ENCODE data around the gene HOXA6.

The HOXA6 gene

GRCh38 chr7:27147199-27148030 is at the start of gene HOXA6:
Gene HOXA6 (minus strand): TSS chr7:27147774. CDS start chr7:27147749, 25 bp downstream.
- H3K27me3 Mint-ChIP-seq (ENCODE audit: low read depth), result peaks cover 66% of the 10 kb centered on the region
- no peak within 1 kb of the TSS for H3K4me3 Mint-ChIP-seq
- H3K36me3 Mint-ChIP-seq (ENCODE audit: low read depth), result no peaks in the 10 kb centered on the region
- no peaks in the 10 kb centered on the region for H3K9me3 Mint-ChIP-seq
- peaks cover 9% of the 10 kb centered on the region for H3K4me1 Mint-ChIP-seq (ENCODE audit: low read depth)
- no peak within 1 kb of the TSS for H3K27ac Mint-ChIP-seq

GRCh38 chr7:27196287-27196767 is 48.8 kb upstream of the HOXA6 start:
- H3K27me3 Mint-ChIP-seq (ENCODE audit: low read depth), result peaks cover 79% of the 10 kb centered on the region
- peaks cover 10% of the 10 kb centered on the region for H3K4me1 Mint-ChIP-seq (ENCODE audit: low read depth)
- no peaks in the 10 kb centered on the region for H3K36me3 Mint-ChIP-seq (ENCODE audit: low read depth)
- no peak overlapping the region for H3K4me3 Mint-ChIP-seq
- no peaks in the 10 kb centered on the region for H3K9me3 Mint-ChIP-seq
- H3K27ac Mint-ChIP-seq, result no peak overlapping the region

GRCh38 chr7:27194686-27195379 is 47.3 kb upstream of the HOXA6 start:
- no peaks in the 10 kb centered on the region for H3K9me3 Mint-ChIP-seq
- H3K36me3 Mint-ChIP-seq (ENCODE audit: low read depth), result peaks cover 6% of the 10 kb centered on the region
- H3K27me3 Mint-ChIP-seq (ENCODE audit: low read depth), result peaks cover 83% of the 10 kb centered on the region
- H3K4me1 Mint-ChIP-seq (ENCODE audit: low read depth), result peaks cover 5% of the 10 kb centered on the region
- no peak overlapping the region for H3K4me3 Mint-ChIP-seq
- no peak overlapping the region for H3K27ac Mint-ChIP-seq

GRCh38 chr7:27194002-27194352 is 46.4 kb upstream of the HOXA6 start:
- H3K4me1 Mint-ChIP-seq (ENCODE audit: low read depth), result peaks cover 8% of the 10 kb centered on the region
- H3K4me3 Mint-ChIP-seq, result no peak overlapping the region
- peaks cover 89% of the 10 kb centered on the region for H3K27me3 Mint-ChIP-seq (ENCODE audit: low read depth)
- H3K9me3 Mint-ChIP-seq, result no peaks in the 10 kb centered on the region
- peaks cover 6% of the 10 kb centered on the region for H3K36me3 Mint-ChIP-seq (ENCODE audit: low read depth)
- no peak overlapping the region for H3K27ac Mint-ChIP-seq

- peaks cover 11% of the 10 kb centered on the region for H3K4me1 Mint-ChIP-seq (ENCODE audit: low read depth)
Observed at GRCh38 chr7:27193335-27194001, 45.9 kb upstream of the HOXA6 start.

GRCh38 chr7:27192546-27193334 is 45.2 kb upstream of the HOXA6 start:
- Mint-ChIP-seq H3K27ac (no peak overlapping the region), H3K27me3 (ENCODE audit: low read depth) (peaks cover 89% of the 10 kb centered on the region), H3K4me1 (ENCODE audit: low read depth) (peaks cover 10% of the 10 kb centered on the region), H3K4me3 (no peak overlapping the region), H3K36me3 (ENCODE audit: low read depth) (peaks cover 6% of the 10 kb centered on the region), H3K9me3 (no peaks in the 10 kb centered on the region)

More at GRCh38 chr7:27193335-27194001, 45.9 kb upstream of the HOXA6 start:
- H3K36me3 Mint-ChIP-seq (ENCODE audit: low read depth), result peaks cover 6% of the 10 kb centered on the region
- H3K9me3 Mint-ChIP-seq, result no peaks in the 10 kb centered on the region
- H3K27me3 Mint-ChIP-seq (ENCODE audit: low read depth), result peaks cover 89% of the 10 kb centered on the region
- H3K4me3 Mint-ChIP-seq, result no peak overlapping the region
- no peak overlapping the region for H3K27ac Mint-ChIP-seq

GRCh38 chr7:27191833-27192545 is 44.4 kb upstream of the HOXA6 start:
- Mint-ChIP-seq H3K27me3 (ENCODE audit: low read depth) (peaks cover 89% of the 10 kb centered on the region), H3K27ac (no peak overlapping the region), H3K4me3 (no peak overlapping the region), H3K4me1 (ENCODE audit: low read depth) (peaks cover 10% of the 10 kb centered on the region), H3K9me3 (no peaks in the 10 kb centered on the region), H3K36me3 (ENCODE audit: low read depth) (peaks cover 6% of the 10 kb centered on the region)

GRCh38 chr7:27191161-27191731 is 43.7 kb upstream of the HOXA6 start:
- H3K4me3 Mint-ChIP-seq, result no peak overlapping the region
- no peaks in the 10 kb centered on the region for H3K9me3 Mint-ChIP-seq
- peaks cover 89% of the 10 kb centered on the region for H3K27me3 Mint-ChIP-seq (ENCODE audit: low read depth)
- no peak overlapping the region for H3K27ac Mint-ChIP-seq
- H3K36me3 Mint-ChIP-seq (ENCODE audit: low read depth), result peaks cover 6% of the 10 kb centered on the region
- H3K4me1 Mint-ChIP-seq (ENCODE audit: low read depth), result peaks cover 13% of the 10 kb centered on the region

- peak overlapping the region; percentile 25 for H3K4me3 Mint-ChIP-seq
- H3K27ac Mint-ChIP-seq, result peak overlapping the region; percentile 33
- peaks cover 6% of the 10 kb centered on the region for H3K36me3 Mint-ChIP-seq (ENCODE audit: low read depth)
- peaks cover 19% of the 10 kb centered on the region for H3K4me1 Mint-ChIP-seq (ENCODE audit: low read depth)
- peaks cover 92% of the 10 kb centered on the region for H3K27me3 Mint-ChIP-seq (ENCODE audit: low read depth)
- no peaks in the 10 kb centered on the region for H3K9me3 Mint-ChIP-seq
Observed at GRCh38 chr7:27189997-27190748, 42.6 kb upstream of the HOXA6 start.

- Mint-ChIP-seq H3K27me3 (ENCODE audit: low read depth) (peaks cover 92% of the 10 kb centered on the region), H3K4me3 (no peak overlapping the region), H3K27ac (peak overlapping the region; percentile 33), H3K36me3 (ENCODE audit: low read depth) (peaks cover 10% of the 10 kb centered on the region), H3K4me1 (ENCODE audit: low read depth) (peaks cover 23% of the 10 kb centered on the region), H3K9me3 (no peaks in the 10 kb centered on the region)
Observed at GRCh38 chr7:27189295-27189996, 41.9 kb upstream of the HOXA6 start.

- peaks cover 88% of the 10 kb centered on the region for H3K27me3 Mint-ChIP-seq (ENCODE audit: low read depth)
- H3K4me3 Mint-ChIP-seq, result peak overlapping the region; percentile 42
- H3K27ac Mint-ChIP-seq, result peak overlapping the region; percentile 36
- peaks cover 10% of the 10 kb centered on the region for H3K36me3 Mint-ChIP-seq (ENCODE audit: low read depth)
- H3K9me3 Mint-ChIP-seq, result no peaks in the 10 kb centered on the region
- peaks cover 23% of the 10 kb centered on the region for H3K4me1 Mint-ChIP-seq (ENCODE audit: low read depth)
Observed at GRCh38 chr7:27188386-27189294, 41.1 kb upstream of the HOXA6 start.
